Measurements from ENCODE around the gene DLEU7.

Gene DLEU7

DNA sequence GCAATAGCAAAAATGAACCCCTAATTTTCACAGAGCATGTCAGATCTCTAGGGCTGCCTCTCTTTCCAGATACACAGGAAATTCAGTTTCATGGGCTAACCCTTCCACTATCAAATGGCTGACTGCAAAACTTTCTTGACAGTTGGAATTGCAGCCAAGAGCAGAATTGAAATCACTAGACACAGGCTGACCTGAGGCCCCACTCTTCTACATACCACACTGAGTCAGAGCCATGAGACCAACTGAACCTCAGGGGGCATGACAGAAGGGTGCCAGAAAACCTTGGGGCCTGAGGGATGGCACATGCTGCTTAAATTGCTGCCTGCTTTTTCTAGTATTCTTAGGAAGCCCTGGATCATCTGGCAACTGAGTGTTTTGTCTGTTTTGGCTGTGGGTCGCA is 1.7 kb upstream of the DLEU7 start:
- DNase-seq (ENCODE audit: low read depth), result no peak
- TF ChIP-seq, protein P1, sequence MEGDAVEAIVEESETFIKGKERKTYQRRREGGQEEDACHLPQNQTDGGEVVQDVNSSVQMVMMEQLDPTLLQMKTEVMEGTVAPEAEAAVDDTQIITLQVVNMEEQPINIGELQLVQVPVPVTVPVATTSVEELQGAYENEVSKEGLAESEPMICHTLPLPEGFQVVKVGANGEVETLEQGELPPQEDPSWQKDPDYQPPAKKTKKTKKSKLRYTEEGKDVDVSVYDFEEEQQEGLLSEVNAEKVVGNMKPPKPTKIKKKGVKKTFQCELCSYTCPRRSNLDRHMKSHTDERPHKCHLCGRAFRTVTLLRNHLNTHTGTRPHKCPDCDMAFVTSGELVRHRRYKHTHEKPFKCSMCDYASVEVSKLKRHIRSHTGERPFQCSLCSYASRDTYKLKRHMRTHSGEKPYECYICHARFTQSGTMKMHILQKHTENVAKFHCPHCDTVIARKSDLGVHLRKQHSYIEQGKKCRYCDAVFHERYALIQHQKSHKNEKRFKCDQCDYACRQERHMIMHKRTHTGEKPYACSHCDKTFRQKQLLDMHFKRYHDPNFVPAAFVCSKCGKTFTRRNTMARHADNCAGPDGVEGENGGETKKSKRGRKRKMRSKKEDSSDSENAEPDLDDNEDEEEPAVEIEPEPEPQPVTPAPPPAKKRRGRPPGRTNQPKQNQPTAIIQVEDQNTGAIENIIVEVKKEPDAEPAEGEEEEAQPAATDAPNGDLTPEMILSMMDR (IDR thresholded peaks at IDR 0.05; ENCODE audit: insufficient read depth, low read depth, low read length, missing control alignments), result no peak
- no peak overlapping the region for H3K4me3 ChIP-seq (ENCODE audit: low read depth, low read length)

DNA sequence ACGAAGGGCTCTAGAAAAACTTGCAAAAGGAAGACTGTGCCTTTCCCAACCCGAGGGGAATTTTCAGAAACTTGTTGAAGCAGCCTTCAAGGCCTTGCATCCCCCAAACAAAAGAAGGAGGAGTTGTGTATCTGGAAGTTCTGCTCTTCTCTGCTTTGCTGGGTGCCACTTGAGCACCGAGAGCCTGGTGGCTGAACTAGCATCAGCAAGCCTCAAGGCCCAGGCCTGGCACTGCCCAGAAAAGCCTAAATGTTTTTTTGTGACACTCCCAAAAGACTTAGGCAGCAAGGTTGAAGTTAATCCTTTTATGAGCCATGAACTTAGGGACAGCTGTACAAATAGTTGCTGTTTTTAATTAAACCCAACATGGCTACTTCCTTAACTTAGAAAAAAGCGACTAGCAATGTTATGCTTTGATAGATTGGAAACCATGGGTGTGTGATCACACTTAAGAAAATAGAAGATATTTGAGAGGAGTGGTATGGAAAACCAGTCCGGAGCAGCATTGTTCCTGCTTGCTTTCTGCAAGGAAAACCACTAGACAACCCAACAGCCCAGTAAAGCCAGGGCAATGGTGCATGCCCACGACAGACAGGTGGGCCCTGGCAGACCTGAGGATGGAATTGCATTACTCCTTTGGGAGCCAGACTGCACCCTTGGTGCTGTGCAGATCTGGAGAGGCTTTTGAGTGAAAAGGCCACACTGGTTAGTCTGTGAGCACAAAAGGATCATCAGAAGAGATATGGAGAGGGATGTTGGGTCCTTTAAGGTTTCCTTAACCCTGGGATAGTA is 788 bp upstream of the DLEU7 start:
- DNase-seq (ENCODE audit: low read depth), result no peak
- H3K4me3 ChIP-seq (ENCODE audit: low read depth, low read length), result no peak overlapping the region
- TF ChIP-seq, protein P1 (IDR thresholded peaks at IDR 0.05; ENCODE audit: insufficient read depth, low read depth, low read length, missing control alignments), result no peak

DNA sequence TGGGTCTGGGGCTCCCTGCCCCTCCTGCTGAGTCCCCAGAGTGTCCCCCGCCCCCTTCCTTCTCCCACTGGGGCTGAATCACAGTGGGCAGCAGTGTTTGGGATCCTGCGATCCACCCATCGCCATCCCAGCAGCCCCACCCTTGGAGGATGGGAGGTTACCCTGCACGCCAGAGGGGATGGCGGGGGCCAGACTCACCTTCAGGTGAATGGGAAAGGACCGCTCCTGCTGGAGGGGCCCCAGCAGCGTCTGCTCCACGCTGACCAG is 569 bp downstream of the DLEU7 start:
- DNase-seq (ENCODE audit: low read depth), result no peak
- TF ChIP-seq, protein P1 (IDR thresholded peaks at IDR 0.05; ENCODE audit: insufficient read depth, low read depth, low read length, missing control alignments), result no peak
- H3K4me3 ChIP-seq (ENCODE audit: low read depth, low read length), result no peak overlapping the region

DNA sequence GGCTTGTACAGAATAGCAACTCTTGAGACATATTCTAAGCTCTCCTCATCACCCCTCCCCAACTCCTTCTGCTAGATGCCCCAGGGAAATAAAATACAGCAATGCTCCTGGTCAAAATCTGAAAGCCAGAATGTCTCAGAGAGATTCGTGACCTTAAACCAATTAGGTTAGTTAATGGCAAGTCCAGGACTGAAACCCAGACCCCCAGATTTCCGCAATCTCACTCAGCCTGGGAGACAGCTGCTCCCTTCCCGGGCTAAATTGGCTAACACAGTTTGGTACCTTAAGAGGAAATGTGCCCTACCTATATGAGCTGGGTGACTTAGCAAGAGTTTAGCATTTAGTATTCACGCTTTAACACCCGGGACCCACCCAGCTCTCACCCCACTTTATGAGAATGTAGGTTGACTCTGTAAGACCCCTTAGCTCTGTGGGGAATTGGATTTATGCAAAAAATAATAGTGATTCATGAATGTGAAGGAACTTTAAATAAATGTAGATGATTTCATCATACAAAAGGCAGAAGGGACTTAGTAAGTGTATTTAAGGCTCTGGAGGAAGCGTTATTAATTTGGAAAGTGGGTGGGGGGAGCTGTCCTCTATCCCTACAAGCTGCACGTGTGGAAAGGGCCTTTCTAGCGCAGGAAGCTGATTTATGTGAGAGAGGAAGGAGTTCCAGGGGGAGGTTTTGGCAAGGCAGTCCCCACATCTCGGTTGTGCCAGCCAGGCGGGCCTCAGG is 1.1 kb downstream of the DLEU7 start:
- H3K4me3 ChIP-seq (ENCODE audit: low read depth, low read length), result no peak overlapping the region
- DNase-seq (ENCODE audit: low read depth), result no peak
- TF ChIP-seq, protein P1 (IDR thresholded peaks at IDR 0.05; ENCODE audit: insufficient read depth, low read depth, low read length, missing control alignments), result no peak

DNA sequence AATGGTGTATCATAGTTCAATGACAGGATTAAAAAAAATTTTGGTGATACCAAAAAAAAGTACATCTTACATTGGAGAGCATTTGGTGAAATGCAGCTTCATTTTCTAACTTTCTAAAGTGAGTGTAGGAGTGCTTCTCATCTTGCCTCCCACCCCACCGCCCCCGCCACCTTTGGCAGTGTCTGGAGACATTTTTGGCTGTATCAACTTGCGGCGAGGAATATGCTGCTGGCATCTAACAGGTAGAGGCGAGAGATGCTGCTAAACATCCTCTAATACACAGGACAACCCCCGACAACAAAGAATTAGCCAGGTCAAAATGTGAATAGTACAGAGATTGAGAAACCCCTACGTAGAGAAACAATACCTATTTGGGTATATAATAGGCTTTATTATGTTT is 1.7 kb downstream of the DLEU7 start:
- DNase-seq (ENCODE audit: low read depth), result no peak
- no peak overlapping the region for H3K4me3 ChIP-seq (ENCODE audit: low read depth, low read length)
- TF ChIP-seq, protein P1 (IDR thresholded peaks at IDR 0.05; ENCODE audit: insufficient read depth, low read depth, low read length, missing control alignments), result no peak

DNA sequence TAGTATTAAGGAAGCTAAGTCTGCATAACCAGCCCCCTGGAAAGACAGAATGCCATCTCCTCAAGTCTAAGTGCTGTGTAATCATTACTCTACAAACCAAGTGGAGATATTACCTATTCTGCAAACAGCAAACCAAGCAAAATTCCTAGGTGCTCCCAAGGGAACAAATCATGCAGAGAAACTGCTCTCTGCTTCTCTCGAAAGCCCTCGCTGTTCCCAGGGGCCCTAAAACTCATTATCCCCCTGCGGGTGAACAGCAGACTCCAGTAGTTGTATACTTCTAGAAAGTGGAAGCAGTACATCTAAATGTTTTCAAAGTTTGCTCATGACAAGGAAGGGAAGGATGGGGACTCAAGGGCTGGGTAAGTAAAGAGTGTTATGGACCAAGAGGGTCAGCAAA is 3.2 kb downstream of the DLEU7 start:
- no peak overlapping the region for H3K4me3 ChIP-seq (ENCODE audit: low read depth, low read length)
- TF ChIP-seq, protein P1 (IDR thresholded peaks at IDR 0.05; ENCODE audit: insufficient read depth, low read depth, low read length, missing control alignments), result no peak
- DNase-seq (ENCODE audit: low read depth), result no peak

Data from GM12865 (cell line).